NCI-H2227 (cell line): ENCODE measurements around the gene CBX8.

ENCODE experiments used
- DNase-seq: peaks from one replicate; lab custom pipeline; 2025; ENCODE audit not compliant: unreplicated experiment; lab: John Stamatoyannopoulos, UW

The CBX8 gene

DNA sequence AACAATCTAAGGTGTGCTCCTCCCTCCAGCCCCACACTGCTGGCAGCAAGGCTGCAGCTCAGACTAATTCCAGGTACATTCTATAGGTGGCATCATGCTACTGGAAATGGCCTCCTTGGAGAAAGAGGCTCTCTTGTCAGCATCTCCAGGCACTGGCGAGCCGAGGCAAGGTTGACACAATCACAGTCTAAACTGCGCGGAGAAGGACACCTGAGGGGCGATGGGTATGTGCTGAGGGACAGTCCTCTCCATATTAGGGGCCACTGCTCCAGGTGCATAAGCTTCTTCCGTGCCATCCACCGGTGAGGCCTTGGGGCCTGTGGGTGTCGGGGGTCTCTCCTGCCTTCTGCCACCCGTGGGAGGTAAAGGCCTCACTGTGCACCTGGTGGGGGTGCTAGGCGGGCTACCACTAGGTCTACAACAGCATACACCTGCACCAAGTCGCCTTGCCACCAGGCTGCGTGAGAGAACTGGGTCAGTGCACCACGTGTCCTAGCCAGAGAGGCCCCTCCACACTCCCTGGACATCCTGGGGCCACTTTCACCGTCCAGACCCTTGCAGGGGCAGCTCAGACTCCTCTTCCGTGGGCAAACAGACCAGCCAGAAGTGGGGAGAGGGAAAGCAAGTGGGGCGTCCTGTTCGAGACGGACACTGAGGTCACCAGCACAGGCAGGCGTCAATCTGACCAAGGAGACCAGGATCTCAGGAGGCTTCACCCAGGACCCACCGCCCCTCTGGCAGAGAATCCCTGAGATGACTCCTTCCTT, 12.1 kb upstream of the CBX8 start:
- peak; percentile 54 for DNase-seq

- DNase-seq: no peak
These were observed 10.2 kb upstream of the CBX8 start for GRCh38 chr17:79806863-79807720.

DNA sequence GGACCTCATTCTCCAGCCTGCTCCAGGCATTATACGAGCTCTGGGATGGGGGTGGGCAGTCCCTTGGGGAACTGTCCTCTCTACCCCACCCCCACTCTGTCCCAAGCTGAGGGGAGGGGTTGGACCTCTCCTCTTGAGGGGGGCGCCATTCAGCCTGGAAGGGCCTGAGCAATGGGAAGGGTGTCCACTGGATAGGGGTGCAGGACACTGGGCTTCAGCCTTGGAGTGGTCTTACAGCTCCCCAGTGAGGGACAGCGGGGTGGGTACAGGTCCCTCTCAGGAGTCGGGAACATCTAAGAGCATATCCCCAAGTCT, 9.5 kb upstream of the CBX8 start:
- DNase-seq: no peak

DNA sequence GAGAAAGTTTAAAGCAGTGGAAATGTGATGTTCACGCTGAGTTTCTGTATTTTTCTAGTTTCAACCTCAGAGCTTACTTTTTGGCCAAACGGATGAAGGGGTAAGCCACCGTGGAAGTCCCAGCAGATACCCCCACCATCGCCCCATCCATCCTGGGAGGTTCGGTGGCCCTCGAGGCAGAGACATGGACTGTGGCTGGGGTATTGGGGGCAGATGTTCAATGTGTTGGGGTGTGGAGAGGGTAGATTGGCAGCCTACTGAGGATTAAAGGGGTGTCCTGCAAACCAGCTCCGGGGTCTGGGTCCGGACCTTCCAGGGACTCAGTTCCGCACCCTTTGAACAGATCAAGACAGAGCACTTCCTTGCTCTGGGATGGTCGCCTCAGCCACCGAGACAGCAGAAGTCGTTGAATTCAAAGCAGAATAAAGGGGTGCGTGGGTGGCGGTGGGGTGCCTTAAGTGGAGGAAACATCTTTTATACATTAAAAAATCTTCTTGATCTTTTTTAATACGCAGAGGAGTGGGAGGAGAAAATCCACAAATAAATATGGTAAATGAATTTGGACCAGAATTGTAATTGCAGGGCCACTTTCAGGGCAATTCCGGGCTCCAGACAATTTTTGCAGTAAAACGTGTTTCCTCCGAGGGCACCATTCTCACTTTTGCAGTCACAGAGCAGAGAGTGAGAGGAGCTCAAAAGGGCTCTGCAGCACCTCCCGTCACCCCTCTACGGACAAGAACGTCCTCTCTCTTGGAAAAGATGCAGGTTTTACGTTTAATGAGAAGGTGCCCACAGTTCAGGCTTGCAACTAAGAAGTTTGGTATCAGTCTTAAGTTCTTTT, 8.2 kb upstream of the CBX8 start:
- DNase-seq: no peak

DNA sequence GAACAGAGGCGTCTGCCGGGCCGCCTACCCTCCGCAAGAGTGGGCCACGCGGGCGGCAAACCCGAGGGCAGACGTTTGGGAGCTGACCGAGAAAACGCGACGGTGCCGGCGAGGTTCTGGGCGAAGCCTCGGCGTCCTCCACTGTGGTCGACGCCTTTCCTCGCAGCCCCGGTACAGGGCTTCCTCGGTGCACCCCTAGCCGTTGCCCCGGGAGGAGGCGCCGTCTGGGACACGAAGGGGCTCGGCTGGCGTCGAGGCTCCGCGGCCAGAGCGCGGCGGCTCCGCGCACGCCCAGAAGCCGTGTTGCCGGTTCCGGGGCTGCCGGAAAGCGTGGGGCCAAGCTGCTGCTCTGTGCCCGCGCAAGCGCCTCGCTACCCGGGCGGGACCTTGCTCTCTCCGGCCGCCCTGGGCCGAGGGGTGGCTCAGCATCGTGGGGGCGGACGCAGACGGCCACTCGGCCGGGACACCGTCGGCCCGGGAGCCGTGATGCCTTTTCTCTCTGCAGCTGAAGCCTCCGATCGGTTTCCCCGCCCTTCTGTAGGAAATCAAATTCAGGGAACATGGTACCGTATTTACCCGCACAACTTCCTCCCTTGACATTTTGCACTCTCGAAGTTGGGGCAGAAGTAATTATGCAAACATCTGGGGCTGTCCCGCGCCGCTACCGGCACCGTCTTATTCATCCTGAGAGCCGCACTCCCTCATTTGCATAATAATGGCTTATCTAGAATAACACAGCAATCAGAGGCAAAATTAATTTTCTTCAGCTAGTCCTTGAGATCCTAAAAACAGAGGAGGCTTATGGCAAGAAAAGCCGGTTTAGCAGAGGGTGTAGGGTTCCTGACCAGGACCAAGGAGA, 7.3 kb upstream of the CBX8 start:
- no peak for DNase-seq

GRCh38 chr17:79803421-79803996, 6.6 kb upstream of the CBX8 start:
- no peak for DNase-seq

- no peak for DNase-seq
These were observed 6.0 kb upstream of the CBX8 start for GRCh38 chr17:79802736-79803420.

GRCh38 chr17:79802039-79802735, 5.3 kb upstream of the CBX8 start:
- no peak for DNase-seq

GRCh38 chr17:79801156-79802038, 4.5 kb upstream of the CBX8 start:
- peak; percentile 74 for DNase-seq

GRCh38 chr17:79800325-79801155, 3.7 kb upstream of the CBX8 start:
- peak; percentile 87 for DNase-seq

GRCh38 chr17:79799538-79800324, 2.9 kb upstream of the CBX8 start:
- no peak for DNase-seq

GRCh38 chr17:79799174-79799537, 2.3 kb upstream of the CBX8 start:
- DNase-seq: no peak

DNA sequence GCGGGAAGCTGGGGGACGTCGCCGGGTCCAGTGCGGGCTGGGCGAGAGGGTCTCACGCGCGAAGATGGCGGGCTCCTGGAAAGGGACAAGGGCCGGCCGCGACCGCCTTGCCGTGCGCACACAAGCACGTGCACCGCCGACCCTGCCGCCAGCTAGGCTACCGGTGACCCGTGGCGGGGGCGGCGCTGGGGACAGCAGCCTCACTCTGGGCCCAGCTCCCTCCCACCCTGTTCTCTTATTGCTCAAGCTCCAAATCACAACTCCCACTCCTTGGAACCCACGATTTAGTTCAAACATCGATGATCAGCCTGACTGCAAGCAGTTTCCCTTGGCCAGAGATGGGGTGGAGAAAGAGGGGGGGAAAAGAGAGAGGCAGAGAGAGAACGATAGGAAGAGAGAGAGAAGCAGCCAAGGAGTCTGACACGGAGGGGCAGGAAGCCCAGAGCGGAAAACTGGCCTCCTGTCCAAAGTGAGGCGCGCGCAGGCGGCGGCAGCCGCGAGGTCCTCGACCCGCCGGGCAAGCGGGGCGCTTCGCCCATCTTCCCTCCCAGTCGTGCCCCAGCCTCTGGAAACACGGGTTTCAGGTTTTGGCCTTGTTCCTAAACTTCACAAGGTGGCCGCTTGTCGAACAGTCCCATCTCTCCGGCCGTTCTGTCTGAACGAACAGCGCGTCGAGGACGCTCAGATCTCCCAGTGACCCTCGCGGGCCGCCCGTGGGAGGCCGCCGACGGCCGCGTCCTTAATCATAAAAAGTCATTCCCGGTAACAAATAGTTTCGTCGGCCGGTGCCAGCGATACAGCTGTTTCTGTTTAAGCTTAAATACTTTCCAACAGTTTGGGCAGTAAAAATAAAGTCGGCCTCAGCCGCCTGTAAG, 1.7 kb upstream of the CBX8 start:
- no peak for DNase-seq

- DNase-seq: peak; percentile 90
These were observed 818 bp upstream of the CBX8 start for GRCh38 chr17:79797492-79798298.

- no peak for DNase-seq
These were observed 474 bp downstream of the CBX8 start for GRCh38 chr17:79796444-79796762.
